Transverse colon (tissue), 4 donors: ENCODE measurements around the gene CCRL2. TPM values are rescaled to one million over a fixed set of nuclear protein-coding genes. Genes with fewer than 3 reads are reported as not detected.
A peak's percentile ranks its signal among the peaks of the same experiment; 100 is the strongest.

Experiments used
- DNase-seq: peaks from one replicate; pipeline ENCODE4 v3.0.0-alpha.2; 2019
- H3K27ac ChIP-seq, 4 donors: fragments of 200-600 bp; sonication (generic); 2 replicates each; pipeline ENCODE4 v1.5.1; 2016 to 2018; ENCODE audit warnings: inconsistent platforms in 4 of 4
- H3K27me3 ChIP-seq: fragments of 200-600 bp; sonication (generic); 2 replicates; pipeline ENCODE4 v1.5.1; 2017; ENCODE audit warnings: inconsistent platforms
- H3K36me3 ChIP-seq, 4 donors: fragments of 200-600 bp; sonication (generic); 2 replicates each; pipeline ENCODE4 v1.5.1; 2017 to 2019; ENCODE audit warnings: inconsistent platforms in 4 of 4
- H3K4me1 ChIP-seq, 4 donors: fragments of 200-600 bp; sonication (generic); 2 replicates each; pipeline ENCODE4 v1.5.1; 2017 to 2020; ENCODE audit warnings: inconsistent platforms in 4 of 4
- H3K4me3 ChIP-seq, 4 donors: fragments of 200-600 bp; sonication (generic); 1 replicate in 1 of 4; 2 replicates in 3 of 4; pipeline versions ENCODE4 v1.5.1 to v1.6.1; 2017 to 2019; ENCODE audit warnings: inconsistent platforms in 4 of 4
- H3K9me3 ChIP-seq, 2 donors: fragments of 200-600 bp; sonication (generic); 2 replicates each; pipeline ENCODE4 v1.5.1; 2017 to 2019; ENCODE audit warnings: inconsistent platforms in 2 of 2
- CTCF ChIP-seq, 5 experiments: fragments of 200-600 bp in 3 of 5; fragments of 450-650 bp in 2 of 5; sonication (generic) in 3 of 5; IDR thresholded peaks; 1 replicate in 2 of 5; 2 replicates in 3 of 5; pipeline ENCODE4 v1.5.1; 2016 to 2017; ENCODE audit warnings: antibody characterized with exemption in 5 of 5, inconsistent platforms in 3 of 5, mild to moderate bottlenecking in 2 of 5, moderate library complexity in 1 of 5
- EP300 ChIP-seq: sonication (generic); formaldehyde crosslinking; IDR thresholded peaks from one replicate; pipeline ENCODE4 v1.6.1; 2017; ENCODE audit warnings: antibody characterized with exemption, low read depth
- POLR2A ChIP-seq: fragments of 450-650 bp; IDR thresholded peaks from one replicate; pipeline ENCODE4 v1.6.1; 2016; ENCODE audit warnings: antibody characterized with exemption, mild to moderate bottlenecking, moderate library complexity
- POLR2AphosphoS5 ChIP-seq, 3 donors: sonication (generic); formaldehyde crosslinking; IDR thresholded peaks; one replicate each; pipeline ENCODE4 v1.6.1; 2016; ENCODE audit warnings: antibody characterized with exemption in 3 of 3
- whole genome bisulfite sequencing, 2 donors: methylation state at CpG; one replicate each; pipeline ENCODE4 v1.1.5; 2018; ENCODE audit warnings: low coverage in 1 of 2; 5-methylcytosine and 5-hydroxymethylcytosine counted together
- in situ Hi-C, 4 donors: fragments of 200-750 bp; cut with MboI; loops; one replicate each; pipeline versions ENCODE4 v1.15.0 to v1.15.1; 2017; ENCODE audit warnings: low sequenced_read_pairs in 3 of 4, low pct_ligation_motif_present in 1 of 4, low pct_unique_long_range_greater_than_20kb in 1 of 4
- intact Hi-C: fragments of 100-400 bp; cut with DNase I; formaldehyde crosslinking; loops from one replicate; pipeline ENCODE4 v1.15.1; 2023; ENCODE audit warnings: low total_unique reads
- total RNA-seq, 4 donors: library from RNA; depleted of rRNA; stranded (reverse); fragments of >200 nt; gene quantifications; one replicate each; pipeline ENCODE4 v1.1.0, GENCODE V29; 2016

The CCRL2 gene
- total RNA-seq, 4 donors from 2014 or later, result 2.6 to 13.9 (median 9.8) TPM

- WGBS, 2 donors, result 44 to 72% methylated on average over 2 to 7 of the region's 7 CpGs
- in situ Hi-C loops (loop anchor here (5.0 to 25.0 kb wide), 6 partner anchors 84 to 431 kb away; partner anchors contain the start of gene CXCR6 (in 2 of the 4)), intact Hi-C loops (no loop called here)
- Histone ChIP-seq H3K27me3 (no peaks in the 10 kb centered on the region), H3K4me1 (no peaks in the 10 kb centered on the region), H3K27ac (peak overlapping the region in 3 of 4 donors; percentile 17 to 56 (median 36)), H3K9me3 (no peaks in the 10 kb centered on the region), H3K36me3 (no peaks in the 10 kb centered on the region), H3K4me3 (no peak overlapping the region)
- TF ChIP-seq CTCF (IDR thresholded peaks at IDR 0.05) (peak in 3 of 5 experiments; percentile 18 to 33 (median 24)), EP300 (no peak)
- DNase-seq, result peak; percentile 77
Observed at GRCh38 chr3:46368569-46368968, 38.5 kb upstream of the CCRL2 start.

- H3K27ac ChIP-seq, result peak overlapping the region in 3 of 4 donors; percentile 16 to 56 (median 17)
- intact Hi-C loops, result no loop called here
- no peaks in the 10 kb centered on the region for H3K27me3 ChIP-seq
- H3K4me1 ChIP-seq, result no peaks in the 10 kb centered on the region
- H3K4me3 ChIP-seq, result no peak overlapping the region
- H3K9me3 ChIP-seq, result no peaks in the 10 kb centered on the region
- TF ChIP-seq CTCF (IDR thresholded peaks at IDR 0.05), result no peak
- no peak for TF ChIP-seq EP300
- no peak for TF ChIP-seq POLR2AphosphoS5 (IDR thresholded peaks at IDR 0.05)
- TF ChIP-seq POLR2A, result no peak
- no peaks in the 10 kb centered on the region for H3K36me3 ChIP-seq
- DNase-seq, result no peak
- in situ Hi-C loops, result loop anchor here (5.0 to 25.0 kb wide), 6 partner anchors 84 to 432 kb away; partner anchors contain the start of gene CXCR6 (in 2 of the 4)
- 51 to 78% methylated on average over 3 to 4 of the region's 4 CpGs for WGBS, 2 donors
Observed at GRCh38 chr3:46369151-46369550, 37.9 kb upstream of the CCRL2 start.

- WGBS, 2 donors, result 62% methylated on average over 6 of the region's 6 CpGs; no CpG with 5 or more reads in 1 of the 2 donors
- no peak for DNase-seq
- in situ Hi-C loops, result loop anchor here (5.0 to 25.0 kb wide), 6 partner anchors 85 to 432 kb away; partner anchors contain the start of gene CXCR6 (in 2 of the 4)
- no peaks in the 10 kb centered on the region for H3K36me3 ChIP-seq
- peak overlapping the region; percentile 16 to 56 (median 17) for H3K27ac ChIP-seq
- no peaks in the 10 kb centered on the region for H3K9me3 ChIP-seq
- TF ChIP-seq POLR2AphosphoS5 (IDR thresholded peaks at IDR 0.05) (no peak), POLR2A (no peak), EP300 (no peak), CTCF (IDR thresholded peaks at IDR 0.05) (no peak)
- no peak overlapping the region for H3K4me3 ChIP-seq
- intact Hi-C loops, result no loop called here
- H3K27me3 ChIP-seq, result no peaks in the 10 kb centered on the region
- H3K4me1 ChIP-seq, result no peaks in the 10 kb centered on the region
Observed at GRCh38 chr3:46369675-46370132, 37.4 kb upstream of the CCRL2 start.

- Histone ChIP-seq H3K4me1 (no peaks in the 10 kb centered on the region), H3K4me3 (peak within 1 kb of the TSS in 1 of 4 donors; percentile 19), H3K9me3 (no peaks in the 10 kb centered on the region), H3K27ac (peak within 1 kb of the TSS; percentile 16 to 56 (median 32)), H3K27me3 (no peaks in the 10 kb centered on the region), H3K36me3 (no peaks in the 10 kb centered on the region)
- 33 to 40% methylated on average over 5 of the region's 5 CpGs for WGBS, 2 donors
- peak; percentile 35 for TF ChIP-seq POLR2A
- peak in 1 of 3 donors; percentile 10 for TF ChIP-seq POLR2AphosphoS5 (IDR thresholded peaks at IDR 0.05)
- TF ChIP-seq EP300, result no peak
- TF ChIP-seq CTCF (IDR thresholded peaks at IDR 0.05), result no peak
- intact Hi-C loops, result no loop called here
- in situ Hi-C loops, result loop anchor here in 2 of 4 donors (10.0 to 25.0 kb wide), 3 partner anchors 284 to 434 kb away; partner anchors contain the start of gene CXCR6 (in 1 of the 2)
- no peak for DNase-seq
Observed at GRCh38 chr3:46370839-46371518, 36.1 kb upstream of the CCRL2 start, which contains the start of gene CCR5. TSS of gene CCR5 (plus strand) at chr3:46370946. CDS start at chr3:46372903, 1,957 bp downstream.
